Vagina (tissue), 2 donors: ENCODE results near the gene HSPB3.
"Not testable (repeated sequence)": the region's sequence is repeated elsewhere in the genome, so short reads cannot be mapped to it uniquely, and the experiment has no call there.

Experiments used
- CTCF ChIP-seq, 3 experiments: fragments of 450-650 bp in 2 of 3; fragments of 200-600 bp in 1 of 3; sonication (generic) in 1 of 3; IDR thresholded peaks; one replicate each; pipeline ENCODE4 v1.5.1; 2017 to 2019; ENCODE audit warnings: antibody characterized with exemption in 3 of 3, mild to moderate bottlenecking in 2 of 3, moderate library complexity in 2 of 3
- POLR2AphosphoS5 ChIP-seq, 2 donors: sonication (generic); formaldehyde crosslinking; IDR thresholded peaks; one replicate each; pipeline ENCODE4 v1.9.0; 2017; ENCODE audit warnings: antibody characterized with exemption in 2 of 2, mild to moderate bottlenecking in 2 of 2, low read depth in 1 of 2; ENCODE audit not compliant: insufficient read depth in 1 of 2

DNA sequence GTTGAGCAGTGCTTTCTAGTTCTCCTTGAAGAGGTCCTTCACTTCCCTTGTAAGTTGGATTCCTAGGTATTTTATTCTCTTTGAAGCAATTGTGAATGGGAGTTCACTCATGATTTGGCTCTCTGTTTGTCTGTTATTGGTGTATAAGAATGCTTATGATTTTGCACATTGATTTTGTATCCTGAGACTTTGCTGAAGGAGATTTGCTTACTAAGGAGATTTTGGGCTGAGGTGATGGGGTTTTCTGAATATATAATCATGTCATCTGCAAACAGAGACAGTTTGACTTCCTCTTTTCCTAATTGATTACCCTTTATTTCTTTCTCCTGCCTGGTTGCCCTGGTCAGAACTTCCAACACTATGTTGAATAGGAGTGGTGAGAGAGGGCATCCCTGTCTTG is 30.2 kb downstream of the HSPB3 start:
- TF ChIP-seq CTCF (IDR thresholded peaks at IDR 0.05); POLR2AphosphoS5 (IDR thresholded peaks at IDR 0.05; ENCODE audit: insufficient read depth in 1 of 2, low read depth in 1 of 2): not testable (repeated sequence)
